ENCODE data around the gene C11orf86.

The C11orf86 gene

DNA sequence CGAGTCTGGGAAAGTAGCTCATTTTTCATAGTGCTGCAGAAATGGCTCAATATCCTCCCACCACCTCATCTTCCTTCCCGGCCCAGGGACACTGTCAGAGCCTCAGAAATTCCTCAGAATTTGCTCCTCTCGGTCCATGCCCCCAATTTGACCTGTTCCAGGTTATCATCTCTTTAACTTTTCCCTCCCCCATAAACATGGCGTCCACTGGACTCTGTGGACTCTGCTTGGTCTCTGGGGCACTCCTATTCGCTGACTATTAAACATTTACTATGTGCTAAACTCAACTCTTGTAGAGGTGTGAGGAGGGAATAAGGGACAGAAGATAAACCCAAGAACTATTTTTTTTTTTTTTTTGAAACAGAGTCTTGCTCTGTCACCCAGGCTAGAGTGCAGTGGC is 8.8 kb upstream of the C11orf86 start:
- H3K4me3 ChIP-seq (ENCODE audit: low read depth, low read length) = no peak overlapping the region

DNA sequence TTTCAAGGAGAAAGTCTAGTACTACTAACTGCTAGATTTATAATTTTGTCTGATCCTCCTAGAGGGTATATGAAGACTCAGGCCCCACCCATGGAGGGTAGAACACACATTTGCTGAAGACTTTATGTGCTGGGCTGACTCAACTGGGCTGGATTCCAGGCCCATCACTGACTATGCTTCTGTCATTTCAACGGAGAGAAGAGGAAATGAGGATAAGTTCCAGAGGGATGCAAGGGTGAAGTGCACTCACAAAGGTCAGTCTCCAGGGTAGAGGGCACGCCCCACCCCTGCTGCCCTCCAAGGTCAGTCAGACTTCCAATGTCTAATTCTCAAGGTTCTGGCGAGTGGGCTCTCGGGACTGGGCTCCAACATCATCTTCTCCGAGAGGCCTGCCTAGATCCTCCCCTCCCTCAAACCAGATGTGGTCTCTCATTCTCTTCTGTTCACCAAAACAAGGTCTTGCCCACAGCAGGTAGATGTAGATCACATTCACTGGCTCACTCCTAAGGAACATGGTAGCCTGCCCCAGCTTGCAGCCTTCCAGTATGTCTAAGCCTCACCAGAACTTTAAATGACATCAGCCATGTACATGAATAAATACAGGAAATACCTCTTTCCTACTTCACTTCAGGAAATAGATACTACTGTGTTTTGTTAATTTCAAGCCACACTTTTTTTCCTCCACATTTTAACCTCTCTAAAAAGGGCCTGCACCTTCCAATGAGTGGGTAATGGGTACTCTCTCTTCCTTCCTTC is 7.3 kb upstream of the C11orf86 start:
- H3K4me3 ChIP-seq (ENCODE audit: low read depth, low read length) = no peak overlapping the region

DNA sequence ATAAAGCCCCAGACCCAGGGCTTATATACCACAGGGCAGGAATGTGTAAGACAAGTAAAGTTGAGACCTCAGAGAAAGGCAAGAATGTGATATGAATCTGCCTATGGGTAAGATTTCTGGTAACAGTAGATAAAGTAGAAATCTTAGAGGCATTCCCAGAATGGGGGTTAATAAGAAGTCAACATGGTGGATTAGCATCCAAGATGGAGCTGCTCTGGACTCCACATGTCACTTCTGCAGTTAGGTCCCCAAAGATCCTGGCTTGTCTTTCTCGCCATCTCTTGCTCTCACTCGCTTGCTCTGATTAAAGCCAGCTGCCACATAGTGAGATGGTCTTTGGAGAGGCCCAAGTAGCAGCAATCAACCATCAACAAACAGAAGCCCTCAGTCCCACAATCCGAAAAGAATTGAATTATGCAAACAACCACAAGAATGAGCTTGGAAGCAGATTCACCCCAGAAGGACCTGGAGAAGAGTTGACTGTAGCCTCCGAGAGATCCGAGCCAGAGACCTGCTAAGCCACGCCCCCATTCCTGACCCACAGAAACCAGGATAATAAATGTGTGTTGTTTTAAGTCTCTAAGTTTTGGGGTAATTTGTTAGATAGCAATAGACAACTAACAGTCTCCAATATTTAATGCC is 5.4 kb upstream of the C11orf86 start:
- no peak overlapping the region for H3K4me3 ChIP-seq (ENCODE audit: low read depth, low read length)

DNA sequence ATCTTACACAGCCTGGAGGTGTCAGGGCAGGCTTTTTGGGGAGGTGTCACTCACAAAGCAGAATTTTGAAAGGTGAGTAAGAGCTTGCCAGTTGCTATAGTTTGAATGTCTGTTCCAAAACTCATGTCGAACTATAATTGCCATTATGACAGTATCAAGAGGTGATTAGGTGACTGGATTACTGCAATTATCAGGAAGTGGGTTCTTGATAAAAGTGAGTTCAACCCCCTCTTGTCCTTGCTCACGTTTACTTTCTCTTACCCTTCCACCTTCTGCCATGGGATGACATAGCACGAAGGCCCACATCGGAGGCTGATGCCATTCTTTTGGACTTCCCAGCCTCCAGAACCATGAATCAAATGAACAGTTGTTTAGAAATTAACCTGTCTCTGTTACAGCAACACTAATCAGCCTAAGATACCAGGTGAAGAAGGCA is 4.7 kb upstream of the C11orf86 start:
- H3K4me3 ChIP-seq (ENCODE audit: low read depth, low read length) = no peak overlapping the region

DNA sequence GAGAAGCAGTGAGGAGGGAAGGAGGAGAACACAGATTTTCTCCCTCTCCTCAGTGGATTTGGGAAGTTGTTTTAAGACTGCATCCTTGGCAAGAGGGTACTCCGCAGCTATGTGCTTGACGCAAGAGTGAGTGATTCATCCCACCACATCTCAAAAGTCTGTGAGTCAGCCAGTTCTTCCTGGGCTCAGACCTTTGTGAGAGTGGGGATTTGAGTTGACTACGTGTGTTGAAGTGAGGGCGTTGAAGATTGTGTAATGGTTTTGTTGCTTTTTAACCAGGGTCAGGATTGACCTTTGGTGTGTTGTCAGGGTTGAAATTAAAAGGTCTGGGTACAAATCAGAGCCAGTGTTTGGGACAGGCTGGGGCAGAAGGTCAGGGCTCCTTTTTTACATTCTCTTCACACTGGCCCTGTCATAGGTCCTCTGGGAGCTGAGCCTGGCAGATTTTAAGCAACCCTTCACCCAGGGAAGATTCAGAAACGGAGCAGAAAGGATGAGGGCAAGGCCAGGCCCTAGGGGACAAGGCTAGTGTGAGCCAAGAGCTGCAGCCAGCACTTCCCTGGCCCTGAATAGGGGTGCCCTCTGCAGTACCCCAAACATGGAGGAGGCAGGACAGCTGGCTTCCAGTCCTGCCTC is 4.2 kb upstream of the C11orf86 start:
- H3K4me3 ChIP-seq (ENCODE audit: low read depth, low read length) = no peak overlapping the region

DNA sequence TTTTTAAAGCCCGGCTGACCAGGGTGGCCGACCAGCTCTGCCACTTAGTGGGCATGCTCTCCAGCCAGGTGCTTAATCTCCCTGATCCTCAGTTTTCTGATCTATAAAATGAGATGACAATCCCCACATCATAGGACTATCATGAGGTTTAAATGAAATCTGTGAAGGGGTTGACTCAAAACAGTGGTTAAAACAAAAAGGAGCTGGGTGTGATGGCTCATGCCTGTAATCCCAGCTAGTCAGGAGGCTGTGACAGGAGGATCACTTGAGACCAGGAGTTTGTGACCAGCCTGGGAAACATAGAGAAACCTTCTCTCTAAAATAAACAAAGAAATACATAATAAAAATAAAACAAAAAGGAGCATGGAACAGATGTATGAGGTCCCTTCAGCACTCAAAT is 3.6 kb upstream of the C11orf86 start:
- no peak overlapping the region for H3K4me3 ChIP-seq (ENCODE audit: low read depth, low read length)

DNA sequence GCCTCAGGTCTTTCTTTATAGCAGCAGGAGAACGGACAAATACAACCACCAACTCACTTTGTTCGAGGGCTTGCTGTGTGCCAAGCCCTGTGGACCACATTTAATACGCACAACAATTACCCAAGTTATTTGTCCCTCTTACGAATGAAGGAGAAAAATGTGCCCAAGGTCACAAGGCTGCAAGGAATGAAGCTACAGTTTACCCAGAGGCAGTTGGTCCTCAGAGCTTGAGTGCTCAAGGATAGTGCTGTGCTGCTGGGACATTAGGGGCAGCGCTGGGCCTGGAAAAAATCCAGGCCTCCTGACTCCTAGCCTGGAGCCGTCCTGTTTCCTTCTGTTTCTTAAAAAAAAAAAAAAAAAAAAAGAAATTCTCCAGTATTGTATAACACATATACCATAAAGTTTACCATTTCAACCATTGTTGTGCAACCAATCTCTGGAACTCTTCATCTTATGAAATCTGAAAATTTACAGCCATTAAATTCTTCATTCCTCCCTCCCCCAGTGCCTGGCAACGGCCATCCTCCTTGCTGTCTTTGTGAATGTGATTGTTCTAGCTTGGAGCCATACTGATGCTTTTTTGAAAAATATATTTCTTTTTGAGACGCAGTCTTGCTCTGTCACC is 1.0 kb upstream of the C11orf86 start:
- no peak overlapping the region for H3K4me3 ChIP-seq (ENCODE audit: low read depth, low read length)

DNA sequence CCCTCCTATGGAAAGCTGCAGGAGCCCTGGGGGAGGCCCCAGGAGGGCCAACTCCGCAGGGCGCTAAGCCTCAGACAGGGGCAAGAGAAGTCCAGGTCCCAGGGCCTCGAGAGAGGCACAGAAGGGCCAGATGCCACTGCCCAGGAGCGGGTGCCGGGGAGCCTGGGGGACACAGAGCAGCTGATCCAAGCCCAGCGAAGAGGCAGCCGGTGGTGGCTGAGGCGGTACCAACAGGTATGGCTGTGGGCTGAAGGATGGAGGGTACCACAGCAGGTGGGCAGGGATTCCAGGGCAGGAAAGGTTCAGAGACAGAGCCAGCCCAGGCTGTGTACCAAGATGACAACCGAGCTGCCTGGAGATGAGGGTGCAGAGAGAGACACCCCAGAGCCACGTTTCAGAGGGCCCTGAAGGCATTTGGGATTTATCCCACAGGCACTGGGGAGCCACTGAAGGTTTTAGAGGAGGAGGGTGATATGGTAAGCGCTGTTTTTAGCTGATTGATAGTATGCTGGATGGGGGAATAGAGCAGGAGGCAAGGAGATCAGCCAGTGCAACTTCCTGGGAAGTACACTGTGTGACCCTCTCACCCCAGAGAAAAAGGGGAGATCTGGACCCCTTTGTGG is 412 bp downstream of the C11orf86 start:
- no peak overlapping the region for H3K4me3 ChIP-seq (ENCODE audit: low read depth, low read length)

DNA sequence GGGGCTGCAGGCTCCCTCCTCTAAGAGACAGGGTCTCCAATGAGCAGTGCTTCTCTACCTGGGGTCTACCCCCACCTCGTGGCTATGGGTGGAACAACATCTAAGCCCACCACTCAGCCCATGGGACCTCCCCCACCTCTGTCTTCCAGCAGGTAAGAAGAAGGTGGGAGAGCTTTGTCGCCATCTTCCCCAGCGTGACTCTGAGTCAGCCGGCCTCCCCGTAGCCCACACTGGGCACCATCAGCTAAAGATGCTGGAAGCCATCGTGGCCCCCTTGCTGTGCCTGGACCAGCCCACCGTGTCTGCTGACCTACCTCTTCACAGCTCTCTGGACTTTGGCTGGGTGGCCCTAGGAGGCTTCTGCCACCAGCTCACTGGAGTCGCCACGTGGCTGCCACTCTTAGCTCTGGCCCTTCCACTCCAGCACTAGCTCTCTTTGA is 944 bp downstream of the C11orf86 start:
- no peak overlapping the region for H3K4me3 ChIP-seq (ENCODE audit: low read depth, low read length)

DNA sequence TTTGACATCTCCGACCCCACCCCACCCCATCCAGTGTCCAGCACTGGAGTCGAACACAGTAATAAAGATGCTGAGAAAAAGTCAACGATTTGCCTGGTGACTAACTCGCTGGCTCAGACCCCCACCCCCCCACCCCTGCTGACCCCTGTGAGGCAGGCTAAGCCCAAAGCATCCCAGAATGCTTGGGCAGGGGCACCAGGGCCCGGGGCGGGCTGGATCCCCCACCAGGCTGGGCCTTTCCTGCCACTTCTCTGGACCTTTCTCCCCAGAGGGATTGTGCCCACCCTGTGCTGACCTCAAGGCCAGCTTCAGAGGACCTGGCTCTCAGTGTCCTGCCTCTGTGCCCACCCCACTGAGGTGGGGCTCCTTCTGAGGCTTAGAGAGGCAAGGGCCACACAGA is 1.8 kb downstream of the C11orf86 start:
- H3K4me3 ChIP-seq (ENCODE audit: low read depth, low read length) = no peak overlapping the region

DNA sequence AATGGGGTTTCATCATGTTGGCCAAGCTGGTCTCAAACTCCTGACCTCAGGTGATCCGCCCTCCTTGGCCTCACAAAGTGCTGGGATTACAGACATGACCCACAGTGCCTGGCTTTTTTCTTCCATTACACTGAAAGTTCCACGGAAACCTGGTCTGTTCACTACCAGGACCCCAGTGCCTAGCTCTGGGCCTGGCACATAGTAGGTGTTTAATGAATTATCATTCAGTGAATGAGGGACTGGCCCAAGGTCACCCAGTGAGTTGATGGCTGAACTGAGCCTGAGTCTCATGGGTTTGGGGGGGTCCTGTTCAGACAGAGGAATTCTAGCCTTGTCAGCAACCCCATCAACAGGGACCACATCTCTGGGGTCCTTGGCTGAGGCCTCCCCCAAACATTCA is 3.1 kb downstream of the C11orf86 start:
- no peak overlapping the region for H3K4me3 ChIP-seq (ENCODE audit: low read depth, low read length)

DNA sequence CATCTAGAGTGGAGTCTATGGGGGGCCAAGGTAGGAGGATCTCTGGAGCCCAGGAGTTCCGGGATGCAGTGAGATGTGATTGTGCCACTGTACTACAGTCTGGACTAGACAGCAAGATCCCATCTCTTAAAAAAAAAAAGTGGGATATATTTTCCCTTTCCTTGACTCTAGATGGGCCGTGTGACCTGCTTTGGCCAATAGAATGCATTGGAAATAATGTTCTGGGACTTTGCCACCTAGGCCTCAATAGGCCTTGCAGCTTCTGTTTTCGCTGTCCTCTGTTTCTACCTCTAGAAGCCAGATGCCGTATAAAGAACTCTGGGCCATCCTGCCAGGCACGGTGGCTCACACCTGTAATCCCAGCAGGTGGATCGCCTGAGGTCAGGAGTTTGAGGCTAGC is 3.6 kb downstream of the C11orf86 start:
- H3K4me3 ChIP-seq (ENCODE audit: low read depth, low read length) = no peak overlapping the region

DNA sequence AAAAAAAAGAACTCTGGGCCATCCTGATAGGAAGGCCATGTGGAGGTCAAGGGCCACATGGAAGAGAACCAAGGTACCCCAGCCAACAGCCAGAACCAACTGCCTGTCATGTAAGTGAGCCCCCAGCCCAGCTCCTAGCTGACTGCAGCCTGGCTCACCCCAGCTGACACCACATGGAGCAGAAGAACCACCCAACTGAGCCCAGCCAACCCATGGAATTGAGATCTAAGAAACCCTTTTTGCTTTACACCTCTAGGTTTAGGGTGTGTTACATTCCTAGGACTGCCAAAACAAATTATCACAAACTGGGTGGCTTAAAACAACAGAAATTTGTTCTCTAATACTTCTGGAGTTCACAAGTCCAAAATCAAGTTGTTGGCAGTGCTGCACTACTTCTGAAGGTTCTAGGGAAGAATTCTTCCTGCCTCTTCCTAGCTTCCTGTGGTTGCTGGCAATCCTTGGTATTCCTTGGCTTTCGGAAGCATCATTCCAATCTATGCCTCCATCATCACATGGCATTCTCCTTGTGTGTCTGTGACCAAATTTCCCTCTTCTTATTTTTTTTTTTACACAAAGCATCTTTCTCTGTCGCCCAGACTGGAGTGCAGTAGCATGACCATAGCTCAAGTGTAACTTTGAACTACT is 4.4 kb downstream of the C11orf86 start:
- no peak overlapping the region for H3K4me3 ChIP-seq (ENCODE audit: low read depth, low read length)

DNA sequence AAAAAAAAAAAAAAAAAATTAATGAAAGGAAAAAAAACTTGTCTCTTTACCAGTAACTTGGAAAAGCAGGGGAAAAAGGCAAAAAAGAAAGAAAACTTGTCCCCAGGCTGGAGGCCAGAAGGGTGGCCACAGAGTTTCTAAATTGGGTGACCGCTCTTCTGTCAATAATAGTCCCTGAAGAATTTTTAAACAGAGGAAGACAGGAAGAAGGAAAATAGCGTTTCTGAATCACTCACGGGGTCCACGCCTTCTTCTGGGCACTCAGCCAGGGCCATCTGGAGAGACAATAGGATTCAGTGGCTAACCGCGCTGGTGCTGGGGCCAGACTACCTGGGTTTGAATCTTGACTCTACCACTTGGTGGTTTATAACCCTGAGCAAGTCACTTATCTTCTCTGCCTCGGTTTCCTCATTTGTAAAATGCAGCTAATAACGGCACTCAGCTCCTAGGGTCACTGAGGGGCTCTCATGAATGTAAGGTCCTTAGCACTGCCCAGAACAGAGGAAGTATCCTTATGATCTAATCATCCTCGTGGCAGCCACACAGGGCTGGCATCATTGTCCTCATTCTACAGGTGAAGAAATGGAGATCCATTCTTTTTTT is 7.0 kb downstream of the C11orf86 start:
- H3K4me3 ChIP-seq (ENCODE audit: low read depth, low read length) = no peak overlapping the region

DNA sequence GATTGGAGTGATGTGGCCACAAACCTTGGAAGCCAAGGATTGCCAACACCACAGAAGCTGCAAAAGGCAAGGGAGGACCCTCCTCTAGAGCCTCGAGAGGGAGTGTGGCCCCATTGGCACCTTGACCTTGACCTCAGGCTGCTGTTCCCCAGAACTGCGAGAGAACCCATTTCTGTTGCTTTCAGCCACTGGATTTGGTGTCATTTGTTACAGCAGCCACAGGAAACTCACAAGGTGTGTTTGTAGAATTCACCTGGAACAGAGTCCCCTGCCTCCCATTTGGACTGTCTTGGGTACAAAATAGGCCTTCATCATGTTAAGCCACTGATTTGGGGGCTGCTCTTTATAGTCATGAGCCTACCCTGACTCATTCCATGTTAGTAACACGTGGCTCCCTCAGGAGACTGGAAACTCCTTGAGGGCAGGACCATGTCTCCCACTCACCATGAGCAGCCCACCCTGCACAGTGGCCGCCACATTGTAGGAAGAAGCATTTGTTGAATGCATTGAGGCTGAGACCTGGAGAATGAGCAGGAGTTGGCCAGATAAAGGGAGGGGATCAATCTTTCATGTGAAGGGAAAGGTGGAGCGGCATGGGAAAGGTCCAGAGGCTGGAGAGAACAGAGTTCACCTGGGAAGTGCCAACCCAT is 8.3 kb downstream of the C11orf86 start:
- H3K4me3 ChIP-seq (ENCODE audit: low read depth, low read length) = no peak overlapping the region

DNA sequence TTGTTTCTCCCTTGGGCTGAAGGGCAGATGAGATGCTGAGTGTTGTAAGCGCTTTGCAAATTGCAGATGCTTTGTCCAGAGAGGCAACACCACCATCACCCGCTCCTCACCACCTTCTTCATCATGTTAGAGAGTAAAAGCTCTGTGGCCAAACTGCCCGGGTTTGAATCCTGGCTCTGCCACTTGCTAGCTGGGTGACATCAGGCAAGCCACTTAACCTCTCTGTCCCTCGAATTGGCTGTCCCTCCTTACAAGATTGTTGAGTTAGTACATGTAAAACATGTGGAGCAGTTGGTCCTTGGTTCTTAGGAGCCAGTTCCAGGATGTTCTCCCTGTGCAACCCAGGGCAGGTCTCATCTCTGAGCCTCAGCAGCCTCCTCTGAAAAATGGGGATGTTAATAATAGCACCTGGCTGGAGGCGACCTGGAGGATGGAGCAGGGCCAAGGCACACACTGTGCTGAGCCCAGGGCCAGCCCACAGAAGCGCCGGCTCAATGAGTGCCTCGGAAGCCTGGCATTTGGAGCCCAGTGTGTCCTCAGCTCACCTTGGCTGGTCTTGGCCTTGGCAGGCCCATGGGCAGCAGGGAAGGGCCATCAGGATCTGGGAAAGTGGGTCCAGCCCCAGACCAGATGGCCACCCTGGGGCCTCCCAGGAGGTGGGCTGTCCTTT is 10.5 kb downstream of the C11orf86 start:
- no peak overlapping the region for H3K4me3 ChIP-seq (ENCODE audit: low read depth, low read length)

DNA sequence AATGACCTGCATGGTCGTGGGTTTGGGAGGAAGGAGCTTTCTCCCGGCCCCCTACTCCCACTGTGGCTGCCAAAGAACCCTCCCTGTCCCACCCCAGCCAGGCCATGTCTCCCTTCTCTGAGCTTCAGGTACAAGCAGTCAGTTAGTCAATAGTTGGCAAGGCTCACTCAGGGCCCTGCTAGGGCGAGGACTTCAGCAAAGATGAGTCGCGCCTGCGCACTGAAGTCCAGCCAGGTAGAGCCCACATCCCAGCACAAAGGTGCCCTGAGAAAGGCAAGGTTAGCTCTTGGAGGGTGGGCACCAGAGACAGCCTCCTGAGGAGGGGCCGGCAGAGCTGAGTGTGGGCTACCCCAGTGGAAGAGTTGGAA is 11.1 kb downstream of the C11orf86 start:
- H3K4me3 ChIP-seq (ENCODE audit: low read depth, low read length) = no peak overlapping the region

DNA sequence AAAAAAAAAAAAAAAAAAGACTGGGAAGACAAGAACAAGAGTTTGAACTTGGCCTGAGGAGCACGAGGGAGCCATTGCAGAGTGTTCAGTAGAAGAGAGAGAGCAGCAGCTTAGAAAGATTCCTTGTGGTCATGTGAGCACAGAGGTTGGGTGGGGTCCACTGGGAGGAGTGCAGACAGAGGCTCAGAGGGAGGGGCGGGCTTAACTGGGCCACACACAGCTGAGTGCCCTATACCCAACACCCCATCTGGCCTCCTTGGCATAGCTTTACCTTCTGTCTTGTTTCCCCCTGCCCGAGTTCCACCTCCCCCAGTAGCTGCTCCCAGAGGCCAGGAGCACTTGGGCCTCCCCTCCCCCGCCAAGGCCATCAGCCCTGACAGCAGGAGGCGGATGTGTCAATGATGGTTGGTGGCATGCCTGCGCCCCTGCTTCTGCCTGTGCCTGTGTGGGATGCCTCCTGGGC is 12.1 kb downstream of the C11orf86 start:
- no peak overlapping the region for H3K4me3 ChIP-seq (ENCODE audit: low read depth, low read length)

DNA sequence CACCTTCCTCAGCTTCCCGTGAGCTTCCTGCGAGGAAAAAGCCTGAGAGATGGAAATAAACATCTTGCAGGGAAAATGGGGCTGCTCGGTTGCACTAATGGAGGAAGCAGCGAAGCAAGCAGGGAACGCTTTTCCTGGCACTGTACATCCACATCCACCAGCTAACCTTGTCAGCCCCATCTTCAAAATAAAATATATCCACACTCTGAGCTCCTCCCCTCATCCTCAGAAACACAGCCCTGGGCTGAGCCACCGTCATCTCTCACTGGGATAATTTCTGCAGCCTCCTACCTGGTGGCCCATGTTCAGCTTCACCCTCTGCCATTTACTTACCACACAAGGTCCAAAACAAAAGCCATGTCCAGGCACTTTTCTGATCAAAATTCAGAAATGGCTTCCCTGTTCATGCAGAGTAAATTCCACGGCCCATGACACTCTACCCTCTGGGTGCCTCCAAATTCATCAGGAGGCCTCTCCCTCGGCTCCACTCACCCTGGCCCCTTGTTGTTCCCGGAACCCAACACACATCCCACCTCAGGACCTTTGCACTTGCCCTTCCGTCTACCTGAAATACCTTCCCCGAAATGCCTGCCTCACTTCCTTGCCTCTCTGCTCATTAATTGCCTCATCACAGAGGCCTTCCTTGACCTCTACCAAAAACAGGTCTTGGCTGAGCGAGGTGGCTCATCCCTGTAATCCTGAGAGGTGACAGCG is 13.0 kb downstream of the C11orf86 start:
- H3K4me3 ChIP-seq (ENCODE audit: low read depth, low read length) = no peak overlapping the region
